Inferior parietal cortex (tissue), 1 donor: ENCODE measurements around the gene EDEM1.
A peak's percentile ranks its signal among the peaks of the same experiment; 100 is the strongest.

Experiments
- DNase-seq: peaks from one replicate; pipeline ENCODE4 v3.0.0-alpha.2; 2016; ENCODE audit errors: extremely low spot score

EDEM1 gene

GRCh38 chr3:5198986-5199731 is 11.7 kb downstream of the EDEM1 start:
- DNase-seq, result no peak

- DNase-seq, result no peak
Observed at GRCh38 chr3:5201536-5201935, 14.0 kb downstream of the EDEM1 start.

- no peak for DNase-seq
Observed at GRCh38 chr3:5202222-5202621, 14.7 kb downstream of the EDEM1 start.

- DNase-seq, result no peak
Observed at GRCh38 chr3:5205165-5205941, 17.8 kb downstream of the EDEM1 start.

- no peak for DNase-seq
Observed at GRCh38 chr3:5210926-5211325, 23.4 kb downstream of the EDEM1 start.

- no peak for DNase-seq
Observed at GRCh38 chr3:5212628-5213573, 25.4 kb downstream of the EDEM1 start.

- no peak for DNase-seq
Observed at GRCh38 chr3:5213574-5213966, 26.1 kb downstream of the EDEM1 start.

- no peak for DNase-seq
Observed at GRCh38 chr3:5214352-5214751, 26.8 kb downstream of the EDEM1 start.

- DNase-seq, result no peak
Observed at GRCh38 chr3:5217824-5218595, 30.5 kb downstream of the EDEM1 start.

- no peak for DNase-seq
Observed at GRCh38 chr3:5218815-5219214, 31.3 kb downstream of the EDEM1 start.

- no peak for DNase-seq
Observed at GRCh38 chr3:5219216-5219615, 31.7 kb downstream of the EDEM1 start.

- no peak for DNase-seq
Observed at GRCh38 chr3:5220193-5220592, 32.7 kb downstream of the EDEM1 start.

- DNase-seq, result no peak
Observed at GRCh38 chr3:5220667-5221431, 33.3 kb downstream of the EDEM1 start.

- DNase-seq, result no peak
Observed at GRCh38 chr3:5221701-5222100, 34.2 kb downstream of the EDEM1 start.

GRCh38 chr3:5222283-5223005 is 34.9 kb downstream of the EDEM1 start:
- DNase-seq, result no peak

GRCh38 chr3:5226783-5227182 is 39.3 kb downstream of the EDEM1 start:
- peak; percentile 55 for DNase-seq

GRCh38 chr3:5227812-5228211 is 40.3 kb downstream of the EDEM1 start:
- DNase-seq, result no peak

GRCh38 chr3:5229414-5229813 is 41.9 kb downstream of the EDEM1 start:
- DNase-seq, result no peak

GRCh38 chr3:5231074-5231473 is 43.6 kb downstream of the EDEM1 start:
- DNase-seq, result peak; percentile 37

GRCh38 chr3:5231487-5231886 is 44.0 kb downstream of the EDEM1 start:
- no peak for DNase-seq
